Aorta (tissue), 5 donors: ENCODE measurements around the gene BMPER. TPM values are rescaled to one million over a fixed set of nuclear protein-coding genes. Genes with fewer than 3 reads are reported as not detected.

ENCODE experiments used
- ATAC-seq: fragments of 200-7000 bp; cut with Tn5 transposase; one replicate; pipeline ENCODE4 v1.9.1; 2022; ENCODE audit warnings: moderate library complexity; ENCODE audit not compliant: low FRiP score
- DNase-seq, 2 donors: peaks; one replicate each; pipeline ENCODE4 v3.0.0-alpha.2; 2020
- H3K27ac ChIP-seq, 2 donors: one replicate each; pipeline ENCODE4 v1.5.1; 2013; ENCODE audit warnings: low read length in 2 of 2, mild to moderate bottlenecking in 2 of 2, moderate library complexity in 2 of 2, control low read depth in 1 of 2, inconsistent platforms in 1 of 2, low read depth in 1 of 2
- H3K27me3 ChIP-seq, 2 donors: one replicate each; pipeline ENCODE4 v1.6.1; 2013; ENCODE audit warnings: control low read depth in 1 of 2, low read length in 1 of 2, mild to moderate bottlenecking in 1 of 2, moderate library complexity in 1 of 2; ENCODE audit not compliant: insufficient read depth in 2 of 2, control insufficient read depth in 1 of 2
- H3K36me3 ChIP-seq, 2 donors: one replicate each; pipeline ENCODE4 v1.6.1; 2013; ENCODE audit warnings: control low read depth in 1 of 2, low read length in 1 of 2, mild to moderate bottlenecking in 1 of 2; ENCODE audit not compliant: insufficient read depth in 2 of 2, control insufficient read depth in 1 of 2
- H3K4me1 ChIP-seq, 2 donors: one replicate each; pipeline ENCODE4 v1.6.1; 2013; ENCODE audit warnings: low read length in 2 of 2, control low read depth in 1 of 2, mild to moderate bottlenecking in 1 of 2, moderate library complexity in 1 of 2; ENCODE audit not compliant: insufficient read depth in 2 of 2, control insufficient read depth in 1 of 2
- H3K4me3 ChIP-seq, 2 donors: one replicate each; pipeline ENCODE4 v1.5.1; 2013; ENCODE audit warnings: low read length in 2 of 2, control low read depth in 1 of 2, mild to moderate bottlenecking in 1 of 2
- H3K9me3 ChIP-seq: one replicate; pipeline ENCODE4 v1.6.1; 2013; ENCODE audit warnings: mild to moderate bottlenecking, low read length; ENCODE audit not compliant: control insufficient read depth
- WGBS, 2 donors: extraction: QIAGEN DNeasy Blood & Tissue Kit; methylation state at CpG; one replicate each; pipeline ENCODE4 v1.1.7; 2013; 5-methylcytosine and 5-hydroxymethylcytosine counted together
- intact Hi-C, 2 donors: fragments of 100-400 bp; cut with DNase I; formaldehyde crosslinking; loops; one replicate each; pipeline versions ENCODE4 v1.14.2 to v1.15.0; 2022
- polyA plus RNA-seq, 2 donors: library from polyadenylated mRNA; stranded (reverse); fragments of 200-250 nt; gene quantifications; one replicate each; pipeline ENCODE4 v1.2.3, GENCODE V29; 2013
- total RNA-seq, 2 donors: library from RNA; stranded (reverse); fragmentation: NEBNext Ultra II Directional; extraction: Animal tissue kit (Norgen Biotek cat#: 25700); gene quantifications; one replicate each; pipeline ENCODE4 v1.2.1, GENCODE V29; 2021
- donor health status: healthy with polysubstance abuse.
- donor health status: Bipolar disorder and iron deficiency.
- donor health status: DM: no; HTN: no; CAD: no.
- donor health status: DM: no; HTN: no; CAD: no.
- donor health status: DM: yes; HTN: yes; CAD: no.

BMPER gene
- total and polyA plus RNA-seq, 4 donors, result 0.88 to 14.0 (median 1.7) TPM

DNA sequence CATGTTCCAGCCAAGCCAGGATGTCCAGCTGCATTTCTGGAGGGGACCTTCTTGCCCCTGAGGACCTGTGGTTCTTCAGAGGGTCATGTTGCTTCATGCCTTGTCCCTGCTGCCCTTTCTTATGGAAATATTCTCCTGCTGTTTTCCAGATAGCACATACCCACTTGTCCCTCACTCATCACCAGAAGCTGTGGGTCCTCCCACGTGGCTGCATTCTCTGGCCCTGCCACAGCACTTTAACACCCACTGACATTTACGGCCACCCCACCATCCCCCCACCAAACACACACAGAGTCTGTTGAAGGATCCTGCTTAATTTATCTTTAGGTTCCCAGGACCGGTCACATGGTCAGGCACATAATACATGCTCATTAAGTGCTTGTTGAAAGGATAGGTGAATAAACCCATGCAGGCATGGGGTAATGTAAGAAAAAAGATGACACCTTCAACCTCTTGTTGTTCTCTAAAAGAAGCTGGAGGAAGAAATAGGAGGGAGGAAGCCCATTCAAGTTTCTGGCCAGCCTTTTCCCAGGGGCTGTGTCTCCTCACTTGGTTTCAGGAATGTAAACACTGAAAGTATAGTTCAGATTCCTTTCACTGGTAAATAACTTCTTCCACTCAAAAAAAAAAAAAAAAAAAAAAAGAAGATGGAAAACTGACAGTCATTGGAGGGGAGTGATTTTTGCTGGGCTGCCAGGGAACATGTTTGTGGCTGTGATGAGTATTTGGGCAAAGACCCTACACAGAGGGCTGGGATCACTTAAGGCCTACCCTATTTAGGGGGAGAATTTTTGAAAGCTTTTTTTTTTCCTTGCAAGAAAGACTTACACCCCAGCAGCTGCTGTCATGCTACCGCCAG is 19.8 kb upstream of the BMPER start:
- 82 to 89% methylated on average over 4 of the region's 4 CpGs for WGBS, 2 donors
- intact Hi-C loops, result no loop called here
- Histone ChIP-seq H3K27ac (no peak overlapping the region), H3K36me3 (no peaks in the 10 kb centered on the region), H3K4me1 (peaks cover 0 to 5% of the 10 kb centered on the region in 2 donors), H3K9me3 (peaks cover 2% of the 10 kb centered on the region), H3K4me3 (no peak overlapping the region), H3K27me3 (peaks cover 0 to 3% of the 10 kb centered on the region in 2 donors)
- no peak for DNase-seq
- ATAC-seq, result no peak

- intact Hi-C loops, result no loop called here
- Histone ChIP-seq H3K4me1 (peaks cover 0 to 5% of the 10 kb centered on the region in 2 donors), H3K4me3 (no peak overlapping the region), H3K9me3 (peaks cover 2% of the 10 kb centered on the region), H3K27ac (no peak overlapping the region), H3K36me3 (no peaks in the 10 kb centered on the region), H3K27me3 (peaks cover 0 to 3% of the 10 kb centered on the region in 2 donors)
- no peak for ATAC-seq
- WGBS, 2 donors, result 95 to 96% methylated on average over 5 of the region's 5 CpGs
- no peak for DNase-seq
These were observed 19.2 kb upstream of the BMPER start for GRCh38 chr7:33886149-33886623.

GRCh38 chr7:33887266-33887975 is 17.9 kb upstream of the BMPER start:
- WGBS, 2 donors, result 79 to 81% methylated on average over 5 of the region's 5 CpGs
- no peak for ATAC-seq
- H3K27ac ChIP-seq, result no peak overlapping the region
- H3K27me3 ChIP-seq, result peaks cover 0 to 3% of the 10 kb centered on the region in 2 donors
- no peaks in the 10 kb centered on the region for H3K36me3 ChIP-seq
- H3K9me3 ChIP-seq, result peaks cover 2% of the 10 kb centered on the region
- intact Hi-C loops, result no loop called here
- H3K4me1 ChIP-seq, result peaks cover 0 to 1% of the 10 kb centered on the region in 2 donors
- no peak for DNase-seq
- no peak overlapping the region for H3K4me3 ChIP-seq

GRCh38 chr7:33888166-33888565 is 17.2 kb upstream of the BMPER start:
- WGBS, 2 donors, result 95 to 97% methylated on average over 4 of the region's 4 CpGs
- intact Hi-C loops, result no loop called here
- Histone ChIP-seq H3K36me3 (no peaks in the 10 kb centered on the region), H3K27ac (no peak overlapping the region), H3K4me1 (no peaks in the 10 kb centered on the region), H3K27me3 (peaks cover 0 to 3% of the 10 kb centered on the region in 2 donors), H3K4me3 (no peak overlapping the region), H3K9me3 (peaks cover 2% of the 10 kb centered on the region)
- DNase-seq, result no peak
- ATAC-seq, result no peak

GRCh38 chr7:33892945-33893344 is 12.4 kb upstream of the BMPER start:
- ATAC-seq (no peak), DNase-seq (no peak)
- H3K4me3 ChIP-seq, result no peak overlapping the region
- 42 to 58% methylated on average over 4 of the region's 4 CpGs for WGBS, 2 donors
- no peak overlapping the region for H3K27ac ChIP-seq
- H3K4me1 ChIP-seq, result no peaks in the 10 kb centered on the region
- no peaks in the 10 kb centered on the region for H3K27me3 ChIP-seq
- intact Hi-C loops, result no loop called here
- H3K36me3 ChIP-seq, result no peaks in the 10 kb centered on the region
- H3K9me3 ChIP-seq, result peaks cover 1% of the 10 kb centered on the region

DNA sequence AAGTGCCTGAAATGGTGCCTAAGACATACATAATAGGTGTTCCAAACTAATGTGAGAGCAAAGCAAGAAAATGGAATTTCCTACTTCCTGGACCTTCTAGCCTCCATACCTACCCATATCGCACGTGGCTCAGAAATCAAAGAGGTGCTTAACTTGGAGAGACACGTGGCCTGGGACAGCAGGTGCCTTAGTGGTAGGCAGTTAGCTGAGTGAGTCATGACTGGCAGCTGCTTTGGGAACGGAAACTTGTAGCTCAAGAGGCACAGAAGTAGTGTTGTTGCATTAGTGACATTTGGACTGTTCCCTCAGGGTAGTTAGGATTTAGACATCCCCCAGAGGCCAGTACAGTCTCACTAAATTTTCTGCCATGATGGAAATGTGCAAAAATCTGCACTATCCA is 12.0 kb upstream of the BMPER start:
- Histone ChIP-seq H3K4me3 (no peak overlapping the region), H3K36me3 (no peaks in the 10 kb centered on the region), H3K27ac (no peak overlapping the region), H3K9me3 (peaks cover 1% of the 10 kb centered on the region), H3K4me1 (no peaks in the 10 kb centered on the region), H3K27me3 (no peaks in the 10 kb centered on the region)
- no peak for ATAC-seq
- DNase-seq, result no peak
- 67 to 75% methylated on average over 4 of the region's 4 CpGs for WGBS, 2 donors
- intact Hi-C loops, result no loop called here

DNA sequence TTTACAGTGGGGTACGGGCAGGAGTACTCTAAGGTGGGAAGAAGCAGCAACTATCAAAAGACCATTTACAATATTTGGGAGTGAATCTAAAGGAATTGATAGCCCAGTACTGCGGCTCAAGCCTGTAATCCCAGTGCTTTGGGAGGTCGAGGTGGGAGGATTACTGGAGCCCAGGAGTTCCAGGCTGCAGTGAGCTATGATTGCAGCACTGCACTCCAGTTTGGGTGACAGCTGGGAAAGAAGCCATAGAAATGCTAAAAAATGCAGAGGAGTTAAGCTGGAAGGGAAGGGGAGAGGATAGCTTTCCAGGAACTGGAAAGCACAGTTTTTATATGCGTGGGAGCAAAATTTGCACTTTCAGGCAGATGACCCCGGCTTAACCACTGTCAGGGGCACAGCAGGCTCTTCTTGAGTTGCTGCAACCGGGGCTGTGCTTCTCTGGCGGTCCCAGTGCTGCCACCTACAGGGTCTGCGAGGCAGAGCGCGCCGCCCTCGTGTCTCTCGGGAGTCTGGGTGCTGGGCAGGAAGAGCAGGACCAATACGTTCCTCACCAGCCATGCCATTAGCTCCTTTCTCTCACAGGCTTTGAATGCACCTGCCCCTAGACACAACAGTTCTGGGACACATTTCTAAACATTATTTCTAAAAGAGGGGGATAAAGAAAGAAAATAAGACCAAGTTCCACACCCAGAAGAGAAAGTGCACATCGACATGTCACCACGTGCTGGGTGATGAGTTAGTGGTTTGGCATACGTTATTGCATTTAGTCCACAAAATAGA is 10.1 kb upstream of the BMPER start:
- peak; percentile 89 for ATAC-seq
- Histone ChIP-seq H3K4me1 (no peaks in the 10 kb centered on the region), H3K36me3 (no peaks in the 10 kb centered on the region), H3K9me3 (peaks cover 1% of the 10 kb centered on the region), H3K4me3 (no peak overlapping the region), H3K27me3 (no peaks in the 10 kb centered on the region), H3K27ac (no peak overlapping the region)
- DNase-seq, result peak; percentile 87 to 94
- 21% methylated on average over 17 of the region's 17 CpGs for WGBS, 2 donors
- intact Hi-C loops, result loop anchor here in 1 of 2 donors (2.0 kb wide), 1 partner anchor 138 kb away; no protein-coding TSS in a partner anchor

DNA sequence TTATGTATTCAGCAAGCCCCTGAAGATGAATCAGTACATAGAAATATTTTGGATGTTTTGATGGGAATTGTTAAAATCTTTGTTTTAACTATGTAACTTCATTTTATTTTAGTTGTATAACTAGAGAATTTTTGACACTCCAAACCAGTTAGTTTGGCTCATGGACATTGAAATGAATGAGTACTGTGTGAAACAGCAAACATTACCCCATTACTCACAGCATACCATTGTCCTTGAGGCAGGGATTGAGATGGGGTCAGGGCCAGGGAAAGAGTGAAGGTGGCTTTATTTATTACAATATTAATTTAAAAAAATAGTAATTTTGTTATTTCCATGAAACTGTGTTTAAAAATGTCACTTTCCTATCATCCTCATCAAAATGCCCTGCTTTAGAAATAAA is 4.8 kb upstream of the BMPER start:
- no peaks in the 10 kb centered on the region for H3K4me1 ChIP-seq
- no peak for ATAC-seq
- intact Hi-C loops, result no loop called here
- H3K27me3 ChIP-seq, result no peaks in the 10 kb centered on the region
- H3K36me3 ChIP-seq, result no peaks in the 10 kb centered on the region
- peaks cover 1% of the 10 kb centered on the region for H3K9me3 ChIP-seq
- no peak overlapping the region for H3K27ac ChIP-seq
- no peak overlapping the region for H3K4me3 ChIP-seq
- no peak for DNase-seq
